ENCODE results near the gene KMT2E. TPM values are rescaled to one million over a fixed set of nuclear protein-coding genes. Genes with fewer than 3 reads are reported as not detected.

Gene KMT2E, protein sequence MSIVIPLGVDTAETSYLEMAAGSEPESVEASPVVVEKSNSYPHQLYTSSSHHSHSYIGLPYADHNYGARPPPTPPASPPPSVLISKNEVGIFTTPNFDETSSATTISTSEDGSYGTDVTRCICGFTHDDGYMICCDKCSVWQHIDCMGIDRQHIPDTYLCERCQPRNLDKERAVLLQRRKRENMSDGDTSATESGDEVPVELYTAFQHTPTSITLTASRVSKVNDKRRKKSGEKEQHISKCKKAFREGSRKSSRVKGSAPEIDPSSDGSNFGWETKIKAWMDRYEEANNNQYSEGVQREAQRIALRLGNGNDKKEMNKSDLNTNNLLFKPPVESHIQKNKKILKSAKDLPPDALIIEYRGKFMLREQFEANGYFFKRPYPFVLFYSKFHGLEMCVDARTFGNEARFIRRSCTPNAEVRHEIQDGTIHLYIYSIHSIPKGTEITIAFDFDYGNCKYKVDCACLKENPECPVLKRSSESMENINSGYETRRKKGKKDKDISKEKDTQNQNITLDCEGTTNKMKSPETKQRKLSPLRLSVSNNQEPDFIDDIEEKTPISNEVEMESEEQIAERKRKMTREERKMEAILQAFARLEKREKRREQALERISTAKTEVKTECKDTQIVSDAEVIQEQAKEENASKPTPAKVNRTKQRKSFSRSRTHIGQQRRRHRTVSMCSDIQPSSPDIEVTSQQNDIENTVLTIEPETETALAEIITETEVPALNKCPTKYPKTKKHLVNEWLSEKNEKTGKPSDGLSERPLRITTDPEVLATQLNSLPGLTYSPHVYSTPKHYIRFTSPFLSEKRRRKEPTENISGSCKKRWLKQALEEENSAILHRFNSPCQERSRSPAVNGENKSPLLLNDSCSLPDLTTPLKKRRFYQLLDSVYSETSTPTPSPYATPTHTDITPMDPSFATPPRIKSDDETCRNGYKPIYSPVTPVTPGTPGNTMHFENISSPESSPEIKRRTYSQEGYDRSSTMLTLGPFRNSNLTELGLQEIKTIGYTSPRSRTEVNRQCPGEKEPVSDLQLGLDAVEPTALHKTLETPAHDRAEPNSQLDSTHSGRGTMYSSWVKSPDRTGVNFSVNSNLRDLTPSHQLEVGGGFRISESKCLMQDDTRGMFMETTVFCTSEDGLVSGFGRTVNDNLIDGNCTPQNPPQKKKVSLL (N-terminal part only)
- 25.0 and 25.8 TPM in 2 replicates for polyA plus RNA-seq (2013)

DNA sequence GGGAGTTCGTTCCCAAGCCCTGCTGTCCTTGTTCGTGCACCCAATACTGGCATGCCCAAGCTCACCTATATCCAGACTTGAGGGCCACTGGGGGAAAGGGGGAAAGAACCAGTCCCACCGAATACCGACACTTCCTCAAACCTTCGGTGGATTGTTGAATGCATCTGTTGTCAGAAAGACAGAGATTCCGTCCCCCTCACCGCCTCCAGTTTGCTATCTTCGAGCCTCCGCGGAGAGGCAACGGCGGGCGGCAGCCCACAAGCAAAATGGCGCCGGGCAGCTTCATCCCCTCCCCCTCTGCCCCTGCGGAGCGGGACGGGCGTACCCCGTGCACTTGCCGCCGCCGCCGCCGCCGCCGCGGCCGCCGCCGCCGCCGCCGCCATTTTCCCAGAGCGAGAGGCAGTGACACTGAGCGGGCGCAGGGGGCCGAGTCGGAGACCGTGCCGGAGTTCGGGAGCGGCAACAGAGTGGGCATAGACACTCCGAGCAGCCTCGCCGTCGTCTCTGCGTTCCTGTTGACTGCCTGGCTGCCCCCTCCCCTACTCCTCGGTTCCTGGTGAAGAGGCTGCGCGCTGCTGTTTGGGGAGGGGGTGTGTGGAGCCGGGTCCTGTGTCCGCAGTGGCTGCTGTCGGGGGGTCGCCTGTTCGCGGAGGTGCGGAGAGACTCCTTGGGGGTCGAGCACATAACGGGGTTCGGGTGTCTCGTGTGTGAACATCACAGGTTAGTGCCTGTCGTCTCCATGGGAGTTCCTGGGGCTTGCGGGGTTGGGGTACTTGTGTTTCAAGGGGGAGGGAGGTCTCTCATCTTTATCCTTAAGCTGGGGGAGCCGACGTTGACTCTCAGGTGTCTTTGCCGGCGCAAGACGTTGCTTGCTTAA lies at the start of gene KMT2E:
TSS of gene KMT2E (plus strand) at position 390 of the 877 bp plus-strand sequence. CDS start 26,748 bp downstream, outside the sequence.
- peak within 1 kb of the TSS; percentile 98 for H3K4ac ChIP-seq (ENCODE audit: low read depth, low read length)
- peak within 1 kb of the TSS; percentile 100 for H3K14ac ChIP-seq (ENCODE audit: low read length)
- H4K12ac ChIP-seq (ENCODE audit: low read depth, low read length), result peak within 1 kb of the TSS; percentile 99
- DNase-seq, result peak; percentile 75 to 91
- H3K79me1 ChIP-seq (ENCODE audit: low read length), result peaks cover 30% of the 10 kb centered on the region
- H4K8ac ChIP-seq (ENCODE audit: low read depth, low read length), result peak within 1 kb of the TSS; percentile 99
- peaks cover 30% of the 10 kb centered on the region for H3K79me2 ChIP-seq (ENCODE audit: control insufficient read depth, insufficient read depth, low read length, poor library complexity)
- no peaks in the 10 kb centered on the region for H3K27me3 ChIP-seq (ENCODE audit: insufficient read depth, low read length)
- peak within 1 kb of the TSS; percentile 99 for H3K18ac ChIP-seq (ENCODE audit: low read length)
- H3K4me2 ChIP-seq (ENCODE audit: low read length), result peak within 1 kb of the TSS; percentile 80
- peaks cover 0 to 2% of the 10 kb centered on the region in 2 experiments for H3K36me3 ChIP-seq (ENCODE audit: control insufficient read depth in 1 of 2, insufficient read depth in 2 of 2, low read length in 2 of 2)
- H3K4me1 ChIP-seq (ENCODE audit: control insufficient read depth in 1 of 2, insufficient read depth in 2 of 2, low read length in 2 of 2), result no peaks in the 10 kb centered on the region
- H3K9ac ChIP-seq (ENCODE audit: low read length), result peak within 1 kb of the TSS; percentile 100
- no peaks in the 10 kb centered on the region for H3K9me3 ChIP-seq (ENCODE audit: insufficient read depth, low read depth, low read length)
- H3K27ac ChIP-seq (ENCODE audit: low read depth, low read length), result peak within 1 kb of the TSS; percentile 99
- peak within 1 kb of the TSS; percentile 100 for H2AK5ac ChIP-seq (ENCODE audit: low read length)
- H4K91ac ChIP-seq (ENCODE audit: low read depth, low read length), result peak within 1 kb of the TSS; percentile 100
- H3K23ac ChIP-seq (ENCODE audit: low read length), result no peak within 1 kb of the TSS
- H2AFZ ChIP-seq (ENCODE audit: insufficient read depth, low read length, poor library complexity), result peak within 1 kb of the TSS; percentile 94
- no CpG with 5 or more reads among the region's 69 CpGs for WGBS (ENCODE audit: extremely low coverage, insufficient coverage, insufficient read length)
- H3K4me3 ChIP-seq (ENCODE audit: low read depth, low read length), result peak within 1 kb of the TSS; percentile 98
- peak within 1 kb of the TSS; percentile 99 for H2BK120ac ChIP-seq (ENCODE audit: insufficient read depth, low read length, poor library complexity)
- peak within 1 kb of the TSS; percentile 55 for H2BK12ac ChIP-seq (ENCODE audit: low read length)
- peak within 1 kb of the TSS; percentile 100 for H2BK5ac ChIP-seq (ENCODE audit: low read depth, low read length, poor library complexity)

- Histone ChIP-seq H3K27ac (ENCODE audit: low read depth, low read length) (no peak overlapping the region), H3K4me1 (ENCODE audit: control insufficient read depth in 1 of 2, insufficient read depth in 2 of 2, low read length in 2 of 2) (no peaks in the 10 kb centered on the region), H3K9ac (ENCODE audit: low read length) (no peak overlapping the region), H3K79me2 (ENCODE audit: control insufficient read depth, insufficient read depth, low read length, poor library complexity) (no peaks in the 10 kb centered on the region), H2AFZ (ENCODE audit: insufficient read depth, low read length, poor library complexity) (no peak overlapping the region), H3K79me1 (ENCODE audit: low read length) (no peaks in the 10 kb centered on the region), H2AK5ac (ENCODE audit: low read length) (no peak overlapping the region), H3K9me3 (ENCODE audit: insufficient read depth, low read depth, low read length) (peaks cover 1% of the 10 kb centered on the region), H2BK5ac (ENCODE audit: low read depth, low read length, poor library complexity) (no peak overlapping the region), H4K12ac (ENCODE audit: low read depth, low read length) (no peak overlapping the region), H4K8ac (ENCODE audit: low read depth, low read length) (no peak overlapping the region), H3K4me2 (ENCODE audit: low read length) (no peak overlapping the region), H3K14ac (ENCODE audit: low read length) (no peak overlapping the region), H3K18ac (ENCODE audit: low read length) (no peak overlapping the region), H2BK12ac (ENCODE audit: low read length) (no peak overlapping the region), H3K27me3 (ENCODE audit: insufficient read depth, low read length) (no peaks in the 10 kb centered on the region), H3K4me3 (ENCODE audit: low read depth, low read length) (no peak overlapping the region), H4K91ac (ENCODE audit: low read depth, low read length) (no peak overlapping the region), H3K23ac (ENCODE audit: low read length) (no peak overlapping the region), H3K4ac (ENCODE audit: low read depth, low read length) (no peak overlapping the region), H3K36me3 (ENCODE audit: control insufficient read depth in 1 of 2, insufficient read depth in 2 of 2, low read length in 2 of 2) (no peaks in the 10 kb centered on the region), H2BK120ac (ENCODE audit: insufficient read depth, low read length, poor library complexity) (no peak overlapping the region)
- no CpG with 5 or more reads among the region's 6 CpGs for WGBS (ENCODE audit: extremely low coverage, insufficient coverage, insufficient read length)
- no peak for DNase-seq
Observed at GRCh38 chr7:104964626-104965236, 49.3 kb upstream of the KMT2E start.

DNA sequence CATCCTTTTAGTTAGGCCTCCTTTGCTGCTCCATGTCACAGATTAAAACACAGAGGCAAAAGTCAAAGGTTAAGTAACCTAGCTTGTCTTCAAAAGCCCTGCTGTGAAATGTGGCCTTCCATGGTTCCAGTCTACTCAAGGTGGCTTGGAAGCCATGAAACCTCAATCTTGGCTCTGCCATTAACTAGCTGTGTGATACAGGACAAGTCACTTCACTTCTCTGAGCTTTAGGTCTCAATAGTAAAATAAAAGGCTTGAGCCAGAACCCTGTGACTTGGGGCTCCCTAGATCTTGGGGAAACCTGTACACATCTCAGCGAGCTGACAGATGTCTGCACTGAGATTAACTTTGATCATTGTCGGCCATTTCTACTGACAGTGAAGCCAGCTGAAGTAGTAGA lies 48.0 kb upstream of the KMT2E start:
- no CpG with 5 or more reads among the region's 2 CpGs for WGBS (ENCODE audit: extremely low coverage, insufficient coverage, insufficient read length)
- H2BK12ac ChIP-seq (ENCODE audit: low read length), result no peak overlapping the region
- no peak overlapping the region for H3K14ac ChIP-seq (ENCODE audit: low read length)
- no peak overlapping the region for H4K8ac ChIP-seq (ENCODE audit: low read depth, low read length)
- no peaks in the 10 kb centered on the region for H3K79me1 ChIP-seq (ENCODE audit: low read length)
- H3K36me3 ChIP-seq (ENCODE audit: control insufficient read depth in 1 of 2, insufficient read depth in 2 of 2, low read length in 2 of 2), result no peaks in the 10 kb centered on the region
- DNase-seq, result no peak
- H3K9me3 ChIP-seq (ENCODE audit: insufficient read depth, low read depth, low read length), result peaks cover 1% of the 10 kb centered on the region
- H3K27me3 ChIP-seq (ENCODE audit: insufficient read depth, low read length), result no peaks in the 10 kb centered on the region
- H3K23ac ChIP-seq (ENCODE audit: low read length), result no peak overlapping the region
- no peak overlapping the region for H3K4me2 ChIP-seq (ENCODE audit: low read length)
- no peaks in the 10 kb centered on the region for H3K79me2 ChIP-seq (ENCODE audit: control insufficient read depth, insufficient read depth, low read length, poor library complexity)
- no peak overlapping the region for H3K18ac ChIP-seq (ENCODE audit: low read length)
- H2AK5ac ChIP-seq (ENCODE audit: low read length), result no peak overlapping the region
- H3K9ac ChIP-seq (ENCODE audit: low read length), result no peak overlapping the region
- H2BK120ac ChIP-seq (ENCODE audit: insufficient read depth, low read length, poor library complexity), result no peak overlapping the region
- no peak overlapping the region for H2BK5ac ChIP-seq (ENCODE audit: low read depth, low read length, poor library complexity)
- H4K91ac ChIP-seq (ENCODE audit: low read depth, low read length), result no peak overlapping the region
- H3K27ac ChIP-seq (ENCODE audit: low read depth, low read length), result no peak overlapping the region
- no peak overlapping the region for H4K12ac ChIP-seq (ENCODE audit: low read depth, low read length)
- H3K4me1 ChIP-seq (ENCODE audit: control insufficient read depth in 1 of 2, insufficient read depth in 2 of 2, low read length in 2 of 2), result no peaks in the 10 kb centered on the region
- no peak overlapping the region for H2AFZ ChIP-seq (ENCODE audit: insufficient read depth, low read length, poor library complexity)
- H3K4me3 ChIP-seq (ENCODE audit: low read depth, low read length), result no peak overlapping the region
- no peak overlapping the region for H3K4ac ChIP-seq (ENCODE audit: low read depth, low read length)

All from trophoblast cell (in vitro differentiated cells and primary cell).